ENCODE results near the gene SPOCK3.

DNA sequence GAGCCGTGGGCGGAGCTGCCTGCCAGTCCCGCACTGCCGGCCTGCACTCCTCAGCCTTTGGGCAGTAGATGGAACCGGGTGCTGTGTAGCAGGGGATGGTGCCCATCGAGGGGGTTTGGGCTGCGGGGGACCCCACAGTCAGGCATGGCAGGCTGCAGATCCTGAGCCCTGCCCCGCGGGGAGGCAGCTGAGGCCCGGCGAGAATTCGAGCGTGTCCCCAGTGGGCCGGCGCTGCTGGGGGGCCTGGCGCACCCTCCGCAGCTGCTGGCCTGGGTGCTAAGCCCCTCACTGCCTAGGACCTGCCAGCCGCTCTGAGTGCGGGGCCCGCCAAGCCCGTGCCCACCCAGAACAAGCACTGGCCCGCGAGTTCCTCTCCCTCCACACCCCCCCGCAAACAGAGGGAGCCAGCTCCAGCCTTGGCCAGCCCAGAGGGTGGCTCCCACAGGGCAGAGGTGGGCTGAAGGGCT is 391.5 kb downstream of the SPOCK3 start:
- TF ChIP-seq SNAI2 (CRISPR knock-in tag; IDR thresholded peaks at IDR 0.05) (no peak), RARB (CRISPR knock-in tag; IDR thresholded peaks at IDR 0.05) (no peak), CSDC2 (CRISPR knock-in tag; IDR thresholded peaks at IDR 0.05) (no peak), ESRRG (CRISPR knock-in tag; IDR thresholded peaks at IDR 0.05) (no peak), ISL1 (CRISPR knock-in tag; IDR thresholded peaks at IDR 0.05) (no peak), GLIS3 (CRISPR knock-in tag; IDR thresholded peaks at IDR 0.05) (no peak), ZNF8 (CRISPR knock-in tag; IDR thresholded peaks at IDR 0.05) (no peak), PPARA (CRISPR knock-in tag; IDR thresholded peaks at IDR 0.05; ENCODE audit: borderline replicate concordance) (no peak), OSR1 (CRISPR knock-in tag; IDR thresholded peaks at IDR 0.05) (no peak), ZNF565 (CRISPR knock-in tag; conservative IDR thresholded peaks at IDR 0.05; ENCODE audit: low read depth) (no peak)
- TF ChIP-seq, protein P1, sequence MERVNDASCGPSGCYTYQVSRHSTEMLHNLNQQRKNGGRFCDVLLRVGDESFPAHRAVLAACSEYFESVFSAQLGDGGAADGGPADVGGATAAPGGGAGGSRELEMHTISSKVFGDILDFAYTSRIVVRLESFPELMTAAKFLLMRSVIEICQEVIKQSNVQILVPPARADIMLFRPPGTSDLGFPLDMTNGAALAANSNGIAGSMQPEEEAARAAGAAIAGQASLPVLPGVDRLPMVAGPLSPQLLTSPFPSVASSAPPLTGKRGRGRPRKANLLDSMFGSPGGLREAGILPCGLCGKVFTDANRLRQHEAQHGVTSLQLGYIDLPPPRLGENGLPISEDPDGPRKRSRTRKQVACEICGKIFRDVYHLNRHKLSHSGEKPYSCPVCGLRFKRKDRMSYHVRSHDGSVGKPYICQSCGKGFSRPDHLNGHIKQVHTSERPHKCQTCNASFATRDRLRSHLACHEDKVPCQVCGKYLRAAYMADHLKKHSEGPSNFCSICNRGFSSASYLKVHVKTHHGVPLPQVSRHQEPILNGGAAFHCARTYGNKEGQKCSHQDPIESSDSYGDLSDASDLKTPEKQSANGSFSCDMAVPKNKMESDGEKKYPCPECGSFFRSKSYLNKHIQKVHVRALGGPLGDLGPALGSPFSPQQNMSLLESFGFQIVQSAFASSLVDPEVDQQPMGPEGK (CRISPR knock-in tag; IDR thresholded peaks at IDR 0.05; ENCODE audit: borderline replicate concordance), result no peak
- TF ChIP-seq, protein P2, sequence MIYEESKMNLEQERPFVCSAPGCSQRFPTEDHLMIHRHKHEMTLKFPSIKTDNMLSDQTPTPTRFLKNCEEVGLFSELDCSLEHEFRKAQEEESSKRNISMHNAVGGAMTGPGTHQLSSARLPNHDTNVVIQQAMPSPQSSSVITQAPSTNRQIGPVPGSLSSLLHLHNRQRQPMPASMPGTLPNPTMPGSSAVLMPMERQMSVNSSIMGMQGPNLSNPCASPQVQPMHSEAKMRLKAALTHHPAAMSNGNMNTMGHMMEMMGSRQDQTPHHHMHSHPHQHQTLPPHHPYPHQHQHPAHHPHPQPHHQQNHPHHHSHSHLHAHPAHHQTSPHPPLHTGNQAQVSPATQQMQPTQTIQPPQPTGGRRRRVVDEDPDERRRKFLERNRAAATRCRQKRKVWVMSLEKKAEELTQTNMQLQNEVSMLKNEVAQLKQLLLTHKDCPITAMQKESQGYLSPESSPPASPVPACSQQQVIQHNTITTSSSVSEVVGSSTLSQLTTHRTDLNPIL (CRISPR knock-in tag; IDR thresholded peaks at IDR 0.05; ENCODE audit: low read depth), result no peak
- TF ChIP-seq, protein P3, sequence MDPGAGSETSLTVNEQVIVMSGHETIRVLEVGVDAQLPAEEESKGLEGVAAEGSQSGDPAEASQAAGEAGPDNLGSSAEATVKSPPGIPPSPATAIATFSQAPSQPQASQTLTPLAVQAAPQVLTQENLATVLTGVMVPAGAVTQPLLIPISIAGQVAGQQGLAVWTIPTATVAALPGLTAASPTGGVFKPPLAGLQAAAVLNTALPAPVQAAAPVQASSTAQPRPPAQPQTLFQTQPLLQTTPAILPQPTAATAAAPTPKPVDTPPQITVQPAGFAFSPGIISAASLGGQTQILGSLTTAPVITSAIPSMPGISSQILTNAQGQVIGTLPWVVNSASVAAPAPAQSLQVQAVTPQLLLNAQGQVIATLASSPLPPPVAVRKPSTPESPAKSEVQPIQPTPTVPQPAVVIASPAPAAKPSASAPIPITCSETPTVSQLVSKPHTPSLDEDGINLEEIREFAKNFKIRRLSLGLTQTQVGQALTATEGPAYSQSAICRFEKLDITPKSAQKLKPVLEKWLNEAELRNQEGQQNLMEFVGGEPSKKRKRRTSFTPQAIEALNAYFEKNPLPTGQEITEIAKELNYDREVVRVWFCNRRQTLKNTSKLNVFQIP (CRISPR knock-in tag; IDR thresholded peaks at IDR 0.05; ENCODE audit: borderline replicate concordance, low read depth), result no peak
